Esophagus (tissue), 2 donors: ENCODE results near the gene CLSTN3. TPM values are rescaled to one million over a fixed set of nuclear protein-coding genes. Genes with fewer than 3 reads are reported as not detected.

Experiments
- H3K27ac ChIP-seq, 2 donors: one replicate each; pipeline ENCODE4 v1.5.1; 2013; ENCODE audit warnings: low read depth in 2 of 2, mild to moderate bottlenecking in 2 of 2, inconsistent platforms in 1 of 2, low read length in 1 of 2, moderate library complexity in 1 of 2
- H3K27me3 ChIP-seq, 2 donors: one replicate each; pipeline ENCODE4 v1.6.1; 2013; ENCODE audit warnings: low read length in 2 of 2, control low read depth in 1 of 2, mild to moderate bottlenecking in 1 of 2; ENCODE audit not compliant: insufficient read depth in 2 of 2, control insufficient read depth in 1 of 2
- H3K36me3 ChIP-seq, 2 donors: one replicate each; pipeline ENCODE4 v1.6.1; 2013; ENCODE audit warnings: low read length in 1 of 2; ENCODE audit not compliant: control insufficient read depth in 2 of 2, insufficient read depth in 2 of 2
- H3K4me1 ChIP-seq, 2 donors: one replicate each; pipeline ENCODE4 v1.6.1; 2013; ENCODE audit warnings: low read length in 1 of 2; ENCODE audit not compliant: control insufficient read depth in 2 of 2, insufficient read depth in 2 of 2
- H3K4me3 ChIP-seq, 2 donors: one replicate each; pipeline ENCODE4 v1.5.1; 2013; ENCODE audit warnings: low read length in 2 of 2, mild to moderate bottlenecking in 2 of 2, low read depth in 1 of 2, moderate library complexity in 1 of 2
- H3K9me3 ChIP-seq, 2 donors: one replicate each; pipeline ENCODE4 v1.6.1; 2013; ENCODE audit warnings: mild to moderate bottlenecking in 2 of 2, low read depth in 1 of 2, low read length in 1 of 2, moderate library complexity in 1 of 2; ENCODE audit not compliant: control insufficient read depth in 2 of 2, insufficient read depth in 1 of 2
- WGBS, 2 donors: extraction: QIAGEN DNeasy Blood & Tissue Kit; methylation state at CpG; one replicate each; pipeline ENCODE4 v1.1.7; 2013; 5-methylcytosine and 5-hydroxymethylcytosine counted together
- polyA plus RNA-seq, 2 donors: library from polyadenylated mRNA; stranded (reverse); fragments of 200-250 nt; gene quantifications; one replicate each; pipeline ENCODE4 v1.2.3, GENCODE V29; 2013
- donor health status: healthy with polysubstance abuse.
- donor health status: Bipolar disorder and iron deficiency.

CLSTN3 gene
- polyA plus RNA-seq, 2 donors = 5.3 to 12.0 TPM

- Histone ChIP-seq H3K4me3 (no peak overlapping the region), H3K27ac (peak overlapping the region; percentile 44 to 67), H3K4me1 (peaks cover 3 to 7% of the 10 kb centered on the region in 2 donors), H3K9me3 (no peaks in the 10 kb centered on the region), H3K36me3 (peaks cover 0 to 11% of the 10 kb centered on the region in 2 donors), H3K27me3 (no peaks in the 10 kb centered on the region)
- 65 to 70% methylated on average over 8 of the region's 8 CpGs for WGBS, 2 donors
Observed at GRCh38 chr12:7092986-7093460, 37.1 kb upstream of the CLSTN3 start.

- Histone ChIP-seq H3K9me3 (no peaks in the 10 kb centered on the region), H3K4me1 (peaks cover 3 to 7% of the 10 kb centered on the region in 2 donors), H3K4me3 (no peak overlapping the region), H3K36me3 (peaks cover 0 to 11% of the 10 kb centered on the region in 2 donors), H3K27me3 (no peaks in the 10 kb centered on the region), H3K27ac (no peak overlapping the region)
- 58 to 59% methylated on average over 5 of the region's 5 CpGs for WGBS, 2 donors
Observed at GRCh38 chr12:7093486-7093885, 36.7 kb upstream of the CLSTN3 start.

- H3K4me1 ChIP-seq = peaks cover 3 to 7% of the 10 kb centered on the region in 2 donors
- H3K36me3 ChIP-seq = peaks cover 0 to 7% of the 10 kb centered on the region in 2 donors
- H3K27me3 ChIP-seq = no peaks in the 10 kb centered on the region
- H3K9me3 ChIP-seq = no peaks in the 10 kb centered on the region
- 50 to 60% methylated on average over 10 of the region's 10 CpGs for WGBS, 2 donors
- H3K4me3 ChIP-seq = no peak overlapping the region
- no peak overlapping the region for H3K27ac ChIP-seq
Observed at GRCh38 chr12:7093892-7094291, 36.3 kb upstream of the CLSTN3 start.

GRCh38 chr12:7096006-7096932 is 33.9 kb upstream of the CLSTN3 start:
- no peaks in the 10 kb centered on the region for H3K27me3 ChIP-seq
- peaks cover 3 to 5% of the 10 kb centered on the region in 2 donors for H3K4me1 ChIP-seq
- no peak overlapping the region for H3K27ac ChIP-seq
- 79 to 81% methylated on average over 26 of the region's 26 CpGs for WGBS, 2 donors
- H3K4me3 ChIP-seq = no peak overlapping the region
- H3K36me3 ChIP-seq = peaks cover 4 to 6% of the 10 kb centered on the region in 2 donors
- no peaks in the 10 kb centered on the region for H3K9me3 ChIP-seq

GRCh38 chr12:7096979-7097378 is 33.2 kb upstream of the CLSTN3 start:
- no peak overlapping the region for H3K27ac ChIP-seq

GRCh38 chr12:7099290-7099996 is 30.7 kb upstream of the CLSTN3 start:
- no peaks in the 10 kb centered on the region for H3K4me1 ChIP-seq
- no peak overlapping the region for H3K4me3 ChIP-seq
- H3K36me3 ChIP-seq = peaks cover 8 to 11% of the 10 kb centered on the region in 2 donors
- 84 to 87% methylated on average over 9 of the region's 9 CpGs for WGBS, 2 donors
- H3K9me3 ChIP-seq = no peaks in the 10 kb centered on the region
- H3K27ac ChIP-seq = no peak overlapping the region
- H3K27me3 ChIP-seq = no peaks in the 10 kb centered on the region

More at GRCh38 chr12:7096979-7097378, 33.2 kb upstream of the CLSTN3 start:
- Histone ChIP-seq H3K27me3 (no peaks in the 10 kb centered on the region), H3K4me3 (no peak overlapping the region), H3K36me3 (peaks cover 4 to 11% of the 10 kb centered on the region in 2 donors), H3K9me3 (no peaks in the 10 kb centered on the region), H3K4me1 (peaks cover 0 to under 1% of the 10 kb centered on the region in 2 donors)
- 82 to 83% methylated on average over 19 of the region's 19 CpGs for WGBS, 2 donors

GRCh38 chr12:7100239-7100638 is 29.9 kb upstream of the CLSTN3 start:
- peaks cover 9 to 11% of the 10 kb centered on the region in 2 donors for H3K36me3 ChIP-seq
- no peak overlapping the region for H3K4me3 ChIP-seq
- H3K4me1 ChIP-seq = no peaks in the 10 kb centered on the region
- H3K9me3 ChIP-seq = no peaks in the 10 kb centered on the region
- no peak overlapping the region for H3K27ac ChIP-seq
- 63 to 85% methylated on average over 4 of the region's 4 CpGs for WGBS, 2 donors
- H3K27me3 ChIP-seq = no peaks in the 10 kb centered on the region

GRCh38 chr12:7101047-7101693 is 29.0 kb upstream of the CLSTN3 start:
- no peak overlapping the region for H3K27ac ChIP-seq
- no peaks in the 10 kb centered on the region for H3K27me3 ChIP-seq
- H3K4me1 ChIP-seq = no peaks in the 10 kb centered on the region
- H3K36me3 ChIP-seq = peaks cover 9 to 11% of the 10 kb centered on the region in 2 donors
- no peaks in the 10 kb centered on the region for H3K9me3 ChIP-seq
- H3K4me3 ChIP-seq = no peak overlapping the region
- 78 to 82% methylated on average over 4 of the region's 4 CpGs for WGBS, 2 donors

- H3K36me3 ChIP-seq = peaks cover 9 to 11% of the 10 kb centered on the region in 2 donors
- WGBS, 2 donors = 82 to 85% methylated on average over 10 of the region's 10 CpGs
Observed at GRCh38 chr12:7101694-7102131, 28.5 kb upstream of the CLSTN3 start.

More at GRCh38 chr12:7101694-7102131, 28.5 kb upstream of the CLSTN3 start:
- no peaks in the 10 kb centered on the region for H3K27me3 ChIP-seq
- no peaks in the 10 kb centered on the region for H3K4me1 ChIP-seq
- no peak overlapping the region for H3K4me3 ChIP-seq
- H3K27ac ChIP-seq = no peak overlapping the region
- no peaks in the 10 kb centered on the region for H3K9me3 ChIP-seq
